Stimulated activated CD4-positive, alpha-beta T cell treated with anti-CD3 and anti-CD28 coated beads, Interleukin-1b, Interleukin-23, amount 100 ng/mL, for 1 hour (primary cell): Measurements from ENCODE around the gene COL5A1.

Experiments
- DNase-seq, 2 donors: peaks; one replicate each; pipeline ENCODE4 v3.0.0-alpha.2; 2020; ENCODE audit warnings: low read depth in 2 of 2

COL5A1 gene

DNA sequence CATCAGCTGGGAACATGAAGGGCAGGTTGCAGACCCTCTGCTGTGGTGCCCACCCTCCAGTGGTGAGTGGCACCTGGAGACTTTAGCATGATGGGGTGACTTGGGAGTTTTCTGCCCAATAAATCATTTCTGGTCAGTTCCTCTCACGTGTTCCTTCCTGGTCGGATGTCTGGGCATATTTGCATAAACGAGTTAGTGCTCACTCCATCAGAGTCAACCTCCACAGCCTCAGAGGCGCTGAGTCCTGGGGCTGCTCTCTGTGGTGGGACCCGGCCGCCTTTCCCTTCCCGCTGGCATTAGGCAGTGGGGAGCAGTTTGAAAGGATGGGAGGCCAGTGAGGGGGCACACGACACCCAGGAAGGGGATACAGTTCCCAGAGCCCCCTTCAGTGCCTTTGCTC, 125.0 kb downstream of the COL5A1 start:
- DNase-seq: no peak

DNA sequence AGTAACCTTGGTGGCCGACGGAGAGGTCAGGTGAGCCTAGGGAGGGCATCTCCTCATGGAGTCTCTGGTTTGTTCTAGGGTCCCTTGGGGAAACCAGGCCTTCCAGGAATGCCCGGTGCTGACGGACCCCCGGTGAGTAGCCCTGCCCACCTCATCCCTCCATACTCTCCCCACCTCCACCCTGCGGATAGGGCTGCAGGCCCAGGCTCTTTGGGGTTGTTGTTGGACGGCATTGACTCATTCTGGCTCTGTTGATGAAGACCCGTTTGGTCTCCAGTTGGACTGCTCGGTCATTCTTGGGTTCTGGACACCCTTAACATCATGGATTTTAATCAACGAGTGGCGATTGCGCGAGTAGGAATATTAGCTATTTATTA, 126.7 kb downstream of the COL5A1 start:
- DNase-seq: no peak

- no peak for DNase-seq
Observed at GRCh38 chr9:134768709-134769351, 127.2 kb downstream of the COL5A1 start.

- DNase-seq: no peak
Observed at GRCh38 chr9:134770972-134771971, 129.7 kb downstream of the COL5A1 start.

DNA sequence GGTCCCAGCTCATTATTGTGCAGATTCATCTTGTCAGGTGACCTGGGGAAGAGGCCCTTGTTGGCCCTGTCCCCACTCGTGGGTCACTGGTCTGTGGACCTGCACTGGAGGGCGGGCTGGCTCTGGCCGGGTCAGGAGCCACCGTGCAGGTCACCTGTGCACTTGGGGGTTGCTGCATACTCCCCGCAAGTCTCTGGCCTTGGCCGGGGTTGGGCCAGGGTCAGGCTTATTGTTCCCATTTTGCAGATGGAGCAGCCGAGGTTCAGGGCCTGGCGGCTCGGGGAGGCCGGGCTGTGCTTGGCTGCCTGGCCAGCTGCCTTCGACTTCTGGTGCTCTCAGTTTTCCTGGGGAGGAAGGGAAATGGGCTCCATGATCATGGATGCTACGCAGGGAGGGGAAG, 130.7 kb downstream of the COL5A1 start:
- DNase-seq: no peak

- DNase-seq: no peak
Observed at GRCh38 chr9:134773842-134774241, 132.2 kb downstream of the COL5A1 start.

DNA sequence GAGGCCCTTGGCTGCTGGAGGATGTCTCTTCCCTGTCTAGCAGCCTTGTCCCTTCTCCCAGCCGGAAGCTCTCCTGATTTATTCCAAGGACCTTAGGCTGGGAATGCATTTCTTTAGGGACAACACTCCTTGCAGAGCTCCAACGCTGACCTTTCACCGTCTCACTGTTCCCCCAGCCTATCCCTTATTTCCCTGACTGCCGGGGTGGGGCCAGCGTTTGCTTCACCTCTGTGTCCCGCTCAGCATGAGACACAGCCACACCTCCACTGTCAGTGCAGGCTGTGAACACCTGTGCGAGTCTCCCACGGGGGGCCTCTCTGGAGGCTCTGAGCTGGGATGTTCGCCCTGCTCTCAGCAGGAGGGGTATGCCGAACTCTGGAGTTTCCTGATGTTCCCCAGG, 132.8 kb downstream of the COL5A1 start:
- DNase-seq: no peak

- DNase-seq: no peak
Observed at GRCh38 chr9:134775081-134775951, 133.7 kb downstream of the COL5A1 start.

GRCh38 chr9:134776080-134776796, 134.6 kb downstream of the COL5A1 start:
- no peak for DNase-seq

GRCh38 chr9:134777153-134777552, 135.6 kb downstream of the COL5A1 start:
- DNase-seq: no peak

- DNase-seq: no peak
Observed at GRCh38 chr9:134778156-134778555, 136.6 kb downstream of the COL5A1 start.

DNA sequence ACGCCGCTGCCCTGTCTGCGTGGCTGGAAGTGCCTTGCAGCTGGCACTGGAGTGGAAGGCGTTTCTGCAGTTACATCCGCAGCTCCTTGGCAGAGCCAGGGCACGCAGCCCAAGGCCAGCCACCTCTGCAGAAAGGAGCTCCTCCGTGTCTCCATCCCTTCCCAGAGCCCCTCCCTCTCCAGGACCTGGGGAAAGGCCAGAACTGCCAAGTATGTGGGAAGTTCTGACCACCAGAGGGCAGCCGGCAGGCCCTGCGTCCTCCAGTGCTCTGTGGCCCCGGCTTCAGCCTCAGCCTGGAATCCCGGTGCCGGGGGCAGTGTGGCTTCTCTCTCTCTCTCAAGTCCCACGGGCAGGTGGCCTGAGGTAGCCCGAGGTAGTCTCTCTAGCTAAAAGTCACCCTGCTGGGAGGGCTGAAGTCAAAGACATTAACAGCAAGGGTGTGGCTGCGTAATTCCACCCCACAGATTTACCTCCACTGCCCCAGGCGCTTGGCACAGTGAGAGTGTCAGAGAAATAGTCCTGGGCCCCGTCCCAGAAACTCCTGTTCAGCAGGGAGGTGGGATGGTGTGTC, 137.3 kb downstream of the COL5A1 start:
- no peak for DNase-seq

DNA sequence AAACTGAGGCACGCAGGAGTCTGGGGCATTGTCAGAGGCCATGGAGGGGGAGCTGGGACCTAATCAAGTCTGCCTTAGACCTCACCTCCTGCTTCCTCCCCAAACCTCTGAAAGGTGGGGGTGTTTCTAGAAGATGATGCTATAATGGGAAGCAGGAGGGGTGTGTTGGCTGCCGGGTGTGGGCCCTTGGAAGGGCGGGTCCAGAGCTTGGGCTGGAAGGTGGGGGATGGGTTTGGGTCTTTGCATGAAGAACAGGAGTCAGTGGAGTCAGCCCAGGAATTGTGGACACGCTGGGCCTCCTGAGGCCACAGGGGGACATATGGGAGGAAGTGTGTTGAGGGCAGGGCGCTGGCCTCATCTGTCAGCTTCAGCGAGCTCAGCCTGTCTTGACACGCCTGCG, 138.0 kb downstream of the COL5A1 start:
- no peak for DNase-seq

DNA sequence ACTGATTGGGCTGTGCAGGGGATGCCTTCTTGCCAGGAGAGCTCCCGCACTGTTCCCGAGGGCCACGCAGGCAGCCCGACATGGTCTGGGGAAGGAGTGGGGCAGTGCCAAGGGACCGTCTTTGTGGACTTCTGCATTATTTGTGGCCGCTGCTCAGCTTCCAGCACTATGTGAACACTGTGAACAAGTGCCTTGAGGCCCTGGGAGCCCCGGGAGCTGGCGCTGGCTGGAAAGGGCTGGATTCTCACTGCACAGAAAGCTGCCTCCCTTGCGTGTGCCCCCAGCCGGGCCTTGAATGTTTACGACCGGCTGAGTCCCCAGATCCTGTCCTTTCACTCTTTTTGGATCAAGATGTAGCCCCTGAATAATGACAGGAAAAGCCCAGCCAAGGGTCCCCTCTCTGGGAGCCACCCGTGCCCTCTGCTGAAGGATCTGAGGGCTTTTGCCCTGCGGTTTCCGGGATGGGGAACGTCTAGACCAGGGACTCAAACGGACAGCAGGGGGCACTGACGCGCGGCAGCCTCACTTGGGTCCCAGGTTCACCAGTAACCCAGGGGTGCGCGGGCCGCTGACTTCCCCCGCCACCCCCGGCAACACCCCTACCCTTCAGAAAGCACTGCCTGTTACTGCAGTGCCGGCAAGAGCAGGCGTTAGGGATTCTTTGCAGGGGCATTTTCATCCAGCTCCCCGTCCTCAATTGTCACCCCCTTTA, 140.1 kb downstream of the COL5A1 start:
- no peak for DNase-seq

DNA sequence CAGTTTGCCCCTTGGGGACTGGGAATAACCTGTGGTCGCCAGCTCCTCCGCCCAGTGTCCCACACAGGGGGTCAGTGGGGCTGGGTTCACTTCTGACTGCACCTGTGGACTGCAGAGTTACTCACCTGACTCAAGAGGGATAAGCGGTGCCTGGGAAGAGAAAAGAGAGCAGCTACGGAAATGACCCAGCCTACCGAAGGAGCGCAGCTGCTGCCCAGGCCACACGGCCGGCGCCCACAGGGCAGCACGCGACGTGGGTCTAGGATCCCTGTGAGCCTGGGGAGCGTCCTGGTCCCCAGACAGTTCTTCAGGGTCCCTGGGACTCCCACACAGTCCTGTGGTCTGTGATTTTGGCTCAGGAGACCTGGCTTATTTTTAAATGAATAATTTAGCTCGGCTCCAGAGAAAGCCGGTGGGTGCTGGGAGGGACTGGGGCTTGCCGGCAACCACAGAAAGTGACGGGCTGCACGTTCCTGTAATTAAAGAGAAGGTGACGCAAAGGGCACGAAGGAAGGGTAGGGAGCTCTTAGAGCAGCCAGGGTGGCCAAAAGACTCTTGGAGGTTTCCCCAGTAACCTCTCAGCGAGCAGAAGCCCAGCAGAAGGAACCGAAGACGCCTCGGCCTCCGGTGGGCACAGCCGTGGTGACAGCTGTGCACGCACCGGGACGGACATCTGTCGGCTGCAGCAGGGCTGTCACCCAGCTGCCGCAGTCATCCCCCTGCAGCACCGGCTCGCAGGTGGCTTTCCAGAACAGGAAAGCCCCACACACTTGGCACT, 141.5 kb downstream of the COL5A1 start:
- no peak for DNase-seq

GRCh38 chr9:134783699-134784039, 142.1 kb downstream of the COL5A1 start:
- DNase-seq: no peak

DNA sequence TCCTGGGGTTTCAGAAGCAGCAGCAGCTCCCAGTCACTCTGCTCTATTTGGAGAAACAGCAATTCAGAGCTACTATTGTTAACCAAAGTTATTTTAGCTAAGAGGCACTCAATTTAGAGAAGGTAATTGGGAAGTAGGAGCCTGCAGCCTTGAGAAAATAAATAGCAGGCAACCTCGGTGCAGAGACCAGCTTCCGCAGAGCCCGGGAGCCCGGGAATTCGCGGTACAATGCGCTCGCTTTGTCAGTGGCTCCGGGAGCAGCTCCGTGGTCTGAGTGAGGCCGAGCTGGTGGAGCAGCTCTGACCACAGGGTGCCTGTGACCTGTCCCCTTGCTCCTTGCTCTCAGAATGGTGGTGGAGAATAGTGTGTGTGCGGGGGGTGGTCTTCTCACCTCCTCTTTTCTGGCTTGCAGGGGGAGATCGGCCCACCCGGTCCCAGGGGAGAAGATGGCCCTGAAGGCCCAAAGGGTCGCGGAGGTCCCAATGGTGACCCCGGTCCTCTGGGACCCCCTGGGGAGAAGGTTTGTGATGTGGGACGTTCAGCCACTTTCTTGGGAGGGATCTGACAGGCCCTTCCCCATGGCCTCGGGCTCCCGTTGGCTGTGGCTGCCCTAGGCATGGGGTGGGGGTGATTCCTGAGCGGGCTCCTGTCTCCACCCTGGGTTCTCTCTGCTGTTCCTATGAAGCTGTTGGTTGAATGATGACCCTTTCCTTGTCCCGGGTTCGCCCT, 143.1 kb downstream of the COL5A1 start:
- DNase-seq: no peak

- DNase-seq: no peak
Observed at GRCh38 chr9:134785325-134786108, 143.9 kb downstream of the COL5A1 start.
